GM21526 (cell line): ENCODE measurements around the gene MCM10.

Source experiments
- ATAC-seq: cut with Tn5 transposase; IDR thresholded peaks from one replicate; pipeline ENCODE4 v1.9.1; 2021; ENCODE audit warnings: moderate library complexity; ENCODE audit not compliant: unreplicated experiment, low FRiP score

The MCM10 gene

GRCh38 chr10:13253726-13254125, 92.4 kb downstream of the MCM10 start:
- no peak for ATAC-seq

- no peak for ATAC-seq
Measured at GRCh38 chr10:13256627-13257026, 95.3 kb downstream of the MCM10 start.

- ATAC-seq = no peak
Measured at GRCh38 chr10:13257621-13258140, 96.3 kb downstream of the MCM10 start.
